A549 (cell line): ENCODE measurements around the gene MYOM1.

ENCODE experiments used
- CTCF ChIP-seq: fragments of >200 bp; sonication (Bioruptor Twin); formaldehyde crosslinking; IDR thresholded peaks from 3 replicates; pipeline ENCODE4 v1.5.1; 2016
- JUN ChIP-seq, 2 experiments: fragments of >200 bp; sonication (Bioruptor Twin); formaldehyde crosslinking; IDR thresholded peaks; 2 replicates in 1 of 2; 3 replicates in 1 of 2; pipeline ENCODE4 v1.6.1; 2016 to 2017
- POLR2A ChIP-seq: IDR thresholded peaks from 2 replicates; pipeline ENCODE4 v1.6.1; 2012; ENCODE audit warnings: mild to moderate bottlenecking, low read length
- ZSCAN20 ChIP-seq: fragments of 250-450 bp; sonication (Bioruptor Pico); IDR thresholded peaks from 2 replicates; pipeline ENCODE4 v1.8.0; 2022; ENCODE audit warnings: mild to moderate bottlenecking, moderate library complexity

- TF ChIP-seq JUN (IDR thresholded peaks at IDR 0.05), result no peak
- TF ChIP-seq ZSCAN20, result no peak
- no peak for TF ChIP-seq POLR2A
- no peak for TF ChIP-seq CTCF
Measured at GRCh38 chr18:3162181-3162580, 57.6 kb downstream of the MYOM1 start.
